Activated gamma-delta T cell (primary cell): ENCODE measurements around the gene PEPD.

Experiments
- DNase-seq: peaks from one replicate; lab custom pipeline; 2025; lab: John Stamatoyannopoulos, UW

Gene PEPD

DNA sequence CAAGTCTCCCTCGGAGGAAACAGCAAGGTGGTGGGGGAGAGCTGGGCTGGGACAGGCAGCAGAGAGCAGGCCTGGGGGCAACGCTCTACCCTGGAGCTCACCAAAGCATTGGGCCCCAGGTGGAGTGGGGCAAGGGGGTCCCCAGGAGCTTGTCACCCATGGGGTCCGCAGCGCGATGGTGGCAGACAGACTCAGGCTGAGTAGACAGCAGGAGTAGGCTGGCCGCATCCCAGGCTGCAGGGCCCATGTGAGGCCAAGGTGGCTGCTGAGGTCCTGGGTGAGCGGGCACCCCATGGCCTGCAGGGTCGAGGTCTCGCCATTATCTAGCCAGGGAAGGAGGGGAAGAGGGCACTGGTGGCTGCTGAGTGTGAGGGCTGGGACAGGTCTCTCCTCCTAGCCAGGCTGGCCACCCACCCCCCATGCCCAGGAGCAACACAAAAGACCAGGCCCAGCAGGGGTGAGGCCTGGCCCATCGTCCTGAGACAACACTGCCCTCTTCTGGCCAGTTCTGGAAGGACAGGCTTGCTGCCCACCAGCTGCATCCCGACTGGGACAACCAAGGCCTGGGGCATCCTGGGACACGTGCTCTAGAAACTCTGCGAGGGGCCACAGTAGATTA lies 115.0 kb downstream of the PEPD start:
- DNase-seq: no peak

DNA sequence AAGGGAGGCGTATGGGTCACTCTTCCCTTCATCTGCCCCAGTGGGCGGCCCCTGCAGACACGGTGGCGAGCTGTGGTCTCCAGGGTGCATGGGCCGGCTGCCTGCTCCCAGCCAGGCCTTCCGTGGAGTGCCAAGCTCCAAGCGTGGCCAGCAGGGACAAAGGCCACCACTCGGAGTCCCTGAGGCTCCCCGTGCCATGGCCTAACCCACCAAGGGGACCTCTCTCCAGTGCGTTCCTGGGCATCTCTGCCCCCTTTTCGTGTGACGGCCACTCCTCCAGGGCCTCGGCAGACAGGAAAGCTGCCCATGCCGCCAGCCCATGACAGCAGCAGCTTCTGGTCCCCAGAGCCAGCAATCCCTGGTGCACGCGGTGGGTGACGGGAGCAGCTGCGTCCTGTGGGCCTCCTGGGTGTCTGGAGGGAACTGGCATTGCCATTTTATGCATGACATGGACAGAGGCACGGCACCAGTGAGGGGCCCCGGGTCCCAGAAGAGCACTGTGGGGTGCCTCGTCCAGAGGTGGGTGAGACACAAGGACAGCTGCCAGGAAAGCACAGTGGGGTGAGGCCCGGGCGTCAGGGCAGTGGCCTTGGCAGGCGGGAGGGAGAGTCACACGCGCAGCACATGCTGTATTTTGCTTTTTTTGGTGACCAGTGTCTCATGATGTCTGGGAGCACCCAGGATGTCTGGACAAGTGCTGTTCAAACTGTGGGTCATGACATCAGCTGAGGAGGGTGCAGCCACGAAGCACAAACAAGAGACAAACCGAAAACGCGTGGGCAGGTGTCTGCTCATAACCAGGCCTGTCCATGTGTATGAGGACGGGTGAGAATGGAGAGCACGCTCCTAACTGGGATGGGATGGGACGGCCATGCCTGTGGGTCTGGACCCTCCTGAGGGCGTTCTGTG lies 115.8 kb downstream of the PEPD start:
- no peak for DNase-seq

DNA sequence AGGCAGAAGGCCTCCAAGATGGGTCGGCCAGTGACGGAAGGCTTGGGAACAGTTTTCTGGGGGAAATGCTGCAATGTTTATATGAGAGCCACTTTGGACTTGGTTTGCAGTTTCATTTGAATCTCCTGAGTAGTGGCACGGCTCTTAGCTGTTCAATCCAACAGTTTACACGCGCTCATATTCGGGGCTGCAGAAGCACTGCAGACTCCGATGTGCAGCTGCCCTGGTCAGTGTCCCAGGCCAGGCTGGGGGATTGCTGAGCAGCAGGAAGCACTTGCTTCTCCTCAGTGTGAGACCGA lies 116.4 kb downstream of the PEPD start:
- no peak for DNase-seq

DNA sequence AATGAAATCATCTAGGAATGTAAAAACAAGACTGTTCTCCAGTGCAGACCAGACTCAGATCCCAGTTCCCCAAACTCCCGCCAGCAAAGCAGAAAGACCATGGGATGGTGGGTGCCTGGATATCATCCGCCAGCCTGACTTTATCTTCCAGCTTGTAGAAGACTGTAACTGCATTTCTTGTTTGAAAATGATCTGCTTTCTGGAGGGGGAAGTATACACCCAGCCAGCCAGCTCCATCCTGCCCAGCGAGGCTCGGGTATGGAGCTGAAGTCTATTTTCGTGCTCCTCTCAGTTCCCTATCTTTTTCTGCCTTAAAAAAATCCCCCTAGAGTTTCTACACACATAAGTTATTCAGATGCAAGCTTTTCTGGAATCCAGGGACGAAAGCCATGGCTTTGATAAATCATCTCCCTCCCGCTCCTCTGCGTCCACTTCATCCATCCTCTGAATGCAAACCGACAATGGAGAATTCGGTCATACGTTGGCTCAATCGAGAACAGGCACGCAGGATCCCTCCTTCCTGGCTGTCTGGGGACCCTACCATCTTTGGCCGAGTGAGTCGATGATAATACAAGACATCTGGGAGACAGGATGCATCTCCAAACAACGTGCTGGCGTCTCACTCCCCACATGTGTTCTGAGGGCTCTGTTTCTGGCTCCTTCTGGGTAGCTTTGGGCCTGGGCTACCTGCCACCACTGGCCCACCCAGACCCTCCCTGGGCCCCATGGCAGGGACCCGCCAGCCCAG lies 116.9 kb downstream of the PEPD start:
- no peak for DNase-seq

DNA sequence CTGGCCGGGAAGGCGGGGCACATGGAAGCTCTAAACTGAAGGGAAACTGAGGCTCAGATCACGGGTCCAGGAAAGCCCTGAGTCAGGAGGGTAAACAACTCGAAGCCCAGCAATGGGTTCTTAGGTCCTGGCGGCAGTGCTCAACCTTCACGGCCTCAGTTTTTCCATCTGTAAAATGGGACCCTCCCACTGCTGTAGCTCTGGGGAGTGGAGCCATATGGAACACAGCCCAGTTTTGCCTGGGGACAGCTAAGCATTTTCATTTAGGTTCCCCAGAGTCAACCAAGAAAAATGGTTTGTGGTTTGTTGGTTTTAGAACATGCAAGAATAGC lies 117.7 kb downstream of the PEPD start:
- DNase-seq: no peak

DNA sequence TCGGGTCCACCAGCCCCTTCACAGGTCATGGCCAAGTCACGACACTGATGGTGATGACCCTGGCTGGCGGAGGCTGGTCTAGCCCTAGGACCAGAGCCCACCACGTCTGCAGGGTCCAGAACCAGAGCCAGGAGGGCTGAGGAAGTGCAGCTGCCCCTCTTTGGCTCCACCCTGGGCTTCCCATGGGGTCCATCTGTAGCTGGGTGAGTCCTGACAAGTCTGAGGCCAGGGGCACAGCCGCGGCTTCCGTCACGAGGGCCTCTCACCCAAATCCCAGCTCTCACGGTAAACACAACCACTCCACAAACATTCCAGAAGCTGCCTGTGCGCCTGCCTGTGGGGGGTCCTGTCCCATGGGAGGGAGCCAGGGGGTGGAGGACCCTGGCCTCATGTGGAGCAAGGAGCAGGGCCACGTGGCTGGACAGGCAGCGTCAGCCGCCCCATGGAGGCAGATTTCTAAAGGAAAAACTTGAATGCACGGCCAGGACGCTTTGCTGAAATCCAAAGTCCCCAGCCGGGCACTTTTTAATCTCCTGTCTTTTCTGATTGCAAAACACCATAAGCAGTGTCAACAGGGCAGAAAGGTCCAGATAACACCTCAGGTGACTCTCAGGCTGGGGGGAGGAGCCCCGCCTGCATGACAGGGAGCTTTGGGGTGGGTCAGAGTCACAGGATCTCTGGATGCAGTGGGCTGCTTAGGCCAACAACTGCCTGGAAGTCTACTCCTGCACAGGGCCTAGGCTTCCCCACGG lies 118.2 kb downstream of the PEPD start:
- DNase-seq: no peak

DNA sequence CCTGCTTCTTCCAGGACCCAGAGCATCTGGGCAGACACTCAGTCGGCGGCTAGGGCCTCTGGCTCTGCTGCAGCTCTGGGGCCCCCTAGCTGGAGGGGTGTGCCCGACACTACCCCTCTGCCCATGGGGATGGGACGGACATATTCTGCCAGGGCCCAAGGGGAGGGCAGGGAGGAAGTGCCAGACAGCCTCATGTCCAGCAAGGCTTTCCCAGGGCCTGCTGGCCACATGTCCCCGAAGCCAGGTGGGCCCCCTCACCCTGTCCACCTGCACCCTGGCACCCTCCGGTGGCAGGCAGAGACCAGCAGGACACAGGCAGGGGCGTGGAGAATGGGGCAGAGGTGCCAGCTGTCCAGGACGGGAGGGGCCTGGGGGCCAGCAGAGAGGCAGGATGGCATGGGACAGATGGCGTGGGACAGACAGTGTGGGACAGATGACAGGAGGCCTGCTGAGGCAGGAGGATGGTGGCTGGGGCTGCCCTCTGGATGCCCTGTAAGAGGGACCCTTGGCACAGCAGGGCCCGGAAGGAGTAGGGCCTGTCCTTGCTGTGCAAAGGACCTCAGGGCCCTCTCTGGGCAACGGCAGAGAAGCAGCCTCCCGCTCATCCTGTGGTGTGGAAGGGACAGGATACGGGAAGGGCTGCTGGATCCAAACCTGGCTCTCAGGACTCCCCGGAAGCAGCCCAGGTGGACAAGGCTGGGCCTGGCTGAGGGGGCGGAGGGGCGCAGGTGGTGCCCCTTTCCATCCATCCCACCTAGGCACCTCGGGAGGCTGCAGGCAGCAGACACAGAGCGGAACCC lies 119.0 kb downstream of the PEPD start:
- DNase-seq: no peak

DNA sequence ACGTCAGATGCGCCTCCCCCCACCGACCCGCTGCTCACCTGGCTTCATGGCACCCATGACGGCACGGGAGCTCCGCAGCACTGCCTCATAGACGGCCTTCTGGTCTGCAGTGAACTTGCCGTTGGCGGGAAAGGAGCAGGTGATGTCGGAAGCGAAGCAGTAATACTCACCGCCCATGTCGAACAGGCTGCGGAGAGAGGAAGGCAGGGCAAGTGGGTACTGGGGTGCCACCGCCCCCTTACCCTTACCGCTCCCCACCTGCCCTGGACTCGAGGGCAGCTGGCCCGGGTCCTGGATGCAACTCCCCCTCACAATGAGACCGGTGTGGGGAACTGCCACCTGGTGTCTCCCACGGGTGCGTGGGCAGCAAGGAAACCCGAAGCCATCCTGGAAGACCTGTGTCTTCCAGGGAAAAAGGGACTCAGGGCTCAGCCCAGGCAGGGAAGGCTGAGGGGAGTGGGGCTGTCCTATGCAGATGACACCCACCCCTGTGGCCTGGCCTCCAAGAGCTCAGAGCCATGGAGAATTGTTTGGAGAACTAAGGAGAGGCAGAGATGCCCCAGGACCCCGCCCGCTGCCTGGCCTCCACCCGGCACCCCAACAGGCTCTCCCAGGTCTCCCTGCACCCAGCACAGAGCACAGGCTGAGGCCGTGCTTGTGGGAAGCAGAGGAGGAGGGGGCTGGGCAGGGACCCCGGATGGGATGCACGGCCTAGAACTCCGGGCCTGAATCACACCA lies 119.7 kb downstream of the PEPD start:
- no peak for DNase-seq

DNA sequence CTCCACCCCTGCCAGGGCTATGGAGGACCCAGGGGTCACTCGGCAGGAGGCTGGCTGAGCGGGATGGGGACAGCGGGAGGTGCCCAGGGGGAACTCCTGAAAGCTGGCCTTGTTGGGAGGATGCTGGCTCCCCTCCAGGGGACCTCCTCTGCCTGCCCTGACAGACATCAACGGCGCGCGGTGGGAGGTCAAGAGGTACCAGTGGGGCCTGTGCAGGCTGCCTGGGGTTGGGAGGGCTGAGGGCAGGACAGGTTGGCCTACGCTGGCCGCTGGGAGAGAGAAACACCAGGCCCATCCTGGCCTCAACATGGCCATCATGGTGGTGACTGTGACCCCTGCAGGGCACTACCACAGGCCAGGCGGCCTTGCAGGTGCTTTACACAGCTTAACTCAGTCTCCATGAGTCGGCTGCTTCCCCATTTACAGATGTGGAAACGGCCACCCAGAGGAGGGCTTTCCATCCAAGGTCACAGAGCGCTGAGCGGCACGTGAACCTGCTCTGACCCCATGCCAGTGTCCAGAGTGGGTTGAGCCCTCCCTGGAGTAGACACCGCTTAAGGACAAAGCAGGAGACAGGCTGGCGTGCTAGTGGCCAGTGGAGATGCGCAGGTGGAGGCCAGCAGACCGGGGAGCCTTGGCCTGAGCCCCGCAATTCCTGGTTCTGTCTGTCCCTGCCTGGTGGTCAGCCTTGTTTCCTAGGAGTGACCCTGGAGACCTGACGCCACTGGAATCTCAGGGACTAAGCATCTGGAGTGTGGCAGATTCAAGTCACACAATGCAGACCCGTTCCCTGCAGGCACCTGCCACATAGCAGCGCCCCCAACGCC lies 120.5 kb downstream of the PEPD start:
- DNase-seq: no peak

DNA sequence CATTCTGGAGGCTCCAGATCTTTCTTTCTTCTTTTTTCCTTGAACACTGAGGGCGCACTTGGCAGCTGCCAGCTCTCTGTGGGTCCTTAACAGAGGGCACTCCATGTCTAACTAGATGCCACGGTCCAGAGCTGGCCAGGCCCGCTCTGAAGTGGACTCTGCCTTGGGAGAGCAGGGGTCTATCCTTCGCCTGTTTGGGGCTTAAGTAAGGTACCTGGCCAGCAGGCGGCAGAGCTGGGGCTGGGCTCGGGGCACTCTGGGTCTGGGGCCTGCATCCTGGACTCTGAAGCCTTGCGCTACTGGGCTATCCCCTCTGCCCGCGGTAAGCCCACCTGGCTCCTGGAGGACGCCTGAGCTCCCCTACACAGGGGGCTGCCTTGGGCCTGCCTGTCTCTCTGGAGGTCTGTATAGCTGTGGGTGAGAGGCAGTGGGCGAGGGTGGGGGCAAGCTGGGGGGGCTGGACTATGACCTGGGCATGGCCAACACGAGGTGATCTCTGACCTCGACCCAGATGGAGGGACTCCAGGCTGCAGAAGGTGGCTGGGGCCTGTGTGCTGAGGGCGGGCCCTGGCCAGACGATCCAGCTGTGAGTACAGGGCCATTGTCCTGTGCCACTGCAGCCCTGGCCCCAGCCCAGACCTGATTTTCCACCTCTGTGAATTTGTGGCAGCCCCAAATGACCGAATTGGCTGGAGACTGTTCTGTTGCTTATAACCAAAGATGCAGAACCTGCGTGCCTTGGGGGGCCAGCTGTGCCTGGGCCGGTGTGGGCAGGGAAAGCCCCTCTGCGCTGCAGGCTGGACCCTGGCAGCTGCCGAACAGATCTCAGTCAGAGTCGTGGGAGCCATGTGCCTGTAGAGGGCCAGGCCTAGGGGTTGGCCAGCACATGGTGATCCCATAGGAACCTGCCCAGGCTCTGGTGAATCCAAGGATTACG lies 121.6 kb downstream of the PEPD start:
- no peak for DNase-seq

DNA sequence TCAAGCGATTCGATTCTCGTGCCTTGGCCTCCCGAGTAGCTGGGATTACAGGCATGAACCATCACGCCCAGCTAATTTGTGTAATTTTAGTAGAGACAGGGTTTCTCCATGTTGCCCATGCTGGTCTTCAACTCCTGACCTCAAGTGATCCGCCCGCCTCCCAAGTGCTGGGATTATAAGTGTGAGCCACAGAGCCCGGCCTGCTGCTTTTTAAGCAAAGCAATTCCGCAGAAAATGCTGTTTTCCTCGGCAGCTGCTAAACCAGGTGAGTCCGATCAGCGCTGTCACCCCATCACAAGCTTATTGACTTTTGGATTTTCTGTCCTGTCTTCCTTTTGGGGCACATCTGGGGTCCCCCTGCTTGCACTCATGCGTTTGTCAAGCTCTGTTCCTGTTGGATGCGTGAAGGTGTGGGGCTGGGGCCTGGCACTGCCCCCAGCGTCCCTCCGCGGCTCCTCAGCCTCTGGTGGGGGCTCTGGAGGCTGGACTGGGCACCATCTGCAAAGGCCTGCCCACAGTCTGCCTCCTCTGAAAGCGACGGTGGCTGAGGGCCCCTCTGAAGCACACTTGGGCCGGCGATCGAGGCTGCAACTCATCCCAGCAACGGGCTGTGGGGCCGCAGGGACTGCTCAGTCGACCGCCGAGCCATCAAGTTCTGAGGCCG lies 122.4 kb downstream of the PEPD start:
- DNase-seq: no peak

DNA sequence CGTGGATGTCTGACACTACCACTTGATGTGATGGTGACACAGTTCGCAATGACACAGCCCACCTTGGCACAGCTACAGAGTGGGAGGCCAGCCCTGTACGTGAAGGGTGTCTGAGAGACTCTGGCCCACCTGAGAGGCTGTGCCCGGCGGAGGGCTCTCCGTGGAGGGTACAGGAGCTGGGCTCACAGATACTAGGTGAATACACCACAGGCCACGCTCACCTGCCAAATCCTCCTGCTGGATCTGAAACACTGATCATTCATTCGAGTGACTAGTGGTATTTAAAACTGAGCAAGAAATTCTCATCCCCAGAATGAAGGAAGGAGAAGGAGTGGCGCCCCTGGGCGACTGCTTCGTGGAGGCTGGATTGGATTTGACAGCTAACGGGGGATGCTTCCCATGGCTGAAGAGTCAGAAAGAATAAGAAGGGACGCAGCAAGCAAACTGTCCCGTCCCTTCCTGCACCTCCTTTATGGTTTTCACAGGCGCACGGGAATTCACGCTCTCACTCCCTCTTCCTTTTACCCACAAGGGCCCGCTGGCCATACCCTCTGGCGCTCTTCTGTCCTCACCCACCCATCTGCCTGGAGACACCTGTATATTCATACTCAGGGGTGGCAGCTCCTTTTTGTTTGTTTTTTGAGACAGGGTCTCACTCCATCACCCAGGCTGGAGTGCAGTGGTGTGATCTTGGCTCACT lies 123.1 kb downstream of the PEPD start:
- no peak for DNase-seq

DNA sequence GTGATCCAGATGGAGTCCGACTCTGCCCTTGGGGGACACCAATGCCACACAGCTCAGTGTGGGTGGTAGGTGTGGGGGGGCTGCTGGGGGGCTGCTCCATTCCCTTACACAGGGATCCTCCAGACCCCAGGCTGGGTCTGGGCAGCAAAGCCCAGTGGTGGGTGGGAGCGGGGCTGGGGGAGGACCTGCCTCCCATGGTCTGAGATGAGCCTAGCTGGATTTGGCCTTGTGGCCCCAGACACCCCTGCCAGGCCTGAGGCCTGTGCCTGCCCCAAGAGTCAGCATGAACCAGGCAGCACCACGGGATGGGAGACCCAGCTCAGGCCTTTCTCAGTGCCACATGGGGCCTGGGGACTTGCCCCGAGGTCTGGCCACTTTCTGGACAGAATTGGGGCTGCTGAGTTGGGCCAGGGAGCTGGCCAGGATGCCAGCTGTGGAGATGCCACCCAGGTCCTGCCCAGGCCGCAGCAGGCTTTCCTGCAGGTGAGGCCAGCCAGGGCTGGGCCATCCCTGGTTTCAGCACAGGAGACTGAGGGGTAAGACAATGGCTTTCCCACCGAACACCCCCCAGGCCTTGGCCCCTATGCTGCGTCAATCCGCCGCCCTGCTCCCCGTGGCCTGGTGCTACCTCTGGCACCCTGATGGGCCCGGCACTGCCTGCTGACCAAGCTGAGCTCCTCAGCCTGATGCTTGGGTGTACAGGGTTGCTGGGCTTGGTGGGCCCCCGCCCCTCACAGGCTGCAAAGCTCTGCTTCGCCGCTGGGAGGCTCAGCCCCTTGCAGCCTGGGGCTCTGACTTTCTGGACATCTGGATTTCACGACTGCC lies 123.8 kb downstream of the PEPD start:
- no peak for DNase-seq

DNA sequence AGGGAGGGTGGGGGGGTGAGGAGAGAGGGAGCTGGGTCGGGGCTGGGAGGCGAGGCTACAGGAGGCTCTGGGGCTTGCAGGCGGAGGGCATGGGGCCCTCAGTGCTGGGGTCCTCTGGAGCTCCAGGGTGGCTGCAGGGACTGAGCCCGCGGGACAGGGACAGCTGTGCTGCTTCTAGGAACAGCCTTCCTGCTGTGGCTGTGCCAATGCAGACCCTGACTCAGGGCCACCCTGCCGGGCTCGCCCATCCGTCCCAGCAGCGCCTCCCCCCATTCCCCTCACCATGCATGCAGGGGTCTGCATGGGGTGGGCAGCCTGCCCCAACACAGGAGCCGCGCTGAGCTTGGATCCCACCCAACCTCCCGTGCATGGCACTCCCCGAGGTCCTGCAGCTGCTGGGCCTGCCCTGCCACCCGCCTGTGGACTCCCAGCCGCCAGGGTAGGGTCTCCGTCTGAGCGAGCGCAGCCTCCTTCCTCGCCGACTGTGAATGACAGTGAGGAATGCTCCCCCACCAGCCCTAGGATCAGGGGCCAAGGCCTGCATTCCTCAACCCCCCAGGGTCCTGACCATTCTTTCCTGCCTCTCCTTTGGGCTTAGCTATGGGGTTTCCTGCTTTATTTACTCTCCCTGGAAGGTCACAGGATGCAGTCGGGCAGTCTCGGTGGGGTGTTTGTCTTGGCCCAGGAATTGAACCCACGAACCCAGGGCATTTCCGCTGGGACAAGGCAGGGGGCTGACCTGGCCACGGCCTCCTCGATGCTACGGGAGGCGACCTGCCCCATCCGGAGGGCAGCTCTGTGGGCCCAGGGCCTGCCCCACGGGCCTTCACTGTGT lies 124.7 kb downstream of the PEPD start:
- no peak for DNase-seq

DNA sequence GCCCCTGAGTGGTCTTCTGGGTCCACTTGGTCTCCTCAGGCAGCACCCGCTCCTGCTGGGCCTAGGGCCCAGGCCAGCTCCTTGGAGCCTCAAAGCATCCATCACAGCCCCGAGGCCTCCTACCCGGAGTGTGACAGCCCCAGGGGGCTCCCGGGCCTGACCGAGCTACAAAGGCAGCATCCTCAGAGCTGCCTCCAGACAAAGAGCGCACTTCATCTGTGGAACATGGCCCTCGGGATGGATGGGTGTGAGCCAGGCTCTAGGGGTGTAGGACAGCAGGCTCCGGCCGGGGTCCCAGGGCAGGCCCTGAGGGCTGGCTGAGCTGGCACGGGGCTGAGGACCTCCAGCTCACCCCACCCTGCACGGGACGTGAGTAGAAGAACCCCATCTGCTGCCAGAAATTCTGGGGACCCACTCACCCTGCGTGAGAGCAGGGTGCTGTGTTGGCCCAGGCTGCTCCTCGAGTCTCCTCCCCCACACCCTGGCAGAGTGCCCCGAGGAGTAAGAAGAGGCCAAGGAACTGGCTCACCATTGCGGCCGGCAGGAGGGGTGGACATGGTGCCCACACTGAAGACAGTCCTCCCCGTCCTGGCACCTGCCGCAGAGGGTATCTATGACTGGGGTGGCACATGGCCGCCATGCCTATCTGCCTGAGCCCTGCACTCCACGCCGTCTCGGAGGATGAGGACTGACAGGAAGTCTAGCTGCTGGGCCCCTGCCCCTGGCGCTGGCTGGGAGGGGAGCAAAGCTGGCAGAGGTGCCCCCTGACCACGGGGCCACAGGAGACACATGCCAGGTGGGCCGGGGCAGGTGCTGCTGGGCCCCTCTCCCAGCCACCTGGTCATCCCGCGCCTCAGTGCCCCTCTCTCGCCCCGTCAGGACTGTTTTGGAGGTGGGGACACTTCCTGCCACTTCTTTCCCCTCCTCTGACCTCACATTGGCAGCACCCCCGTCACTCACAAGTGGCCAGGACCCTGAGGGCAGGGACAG lies 125.7 kb downstream of the PEPD start:
- no peak for DNase-seq
